H9 (cell line): ENCODE results near the gene CIAO1. TPM values are rescaled to one million over a fixed set of nuclear protein-coding genes. Genes with fewer than 3 reads are reported as not detected.

ENCODE experiments used
- DNase-seq: peaks from one replicate; pipeline ENCODE4 v3.0.0-alpha.2; 2017
- H2AFZ ChIP-seq: one replicate; pipeline ENCODE4 v1.6.1; 2013; ENCODE audit warnings: mild to moderate bottlenecking, low read length, control low read depth, moderate library complexity
- H2AK5ac ChIP-seq: 2 replicates; pipeline ENCODE4 v1.6.1; 2013; ENCODE audit warnings: low read length, control low read depth, mixed read lengths; ENCODE audit not compliant: insufficient read length
- H2BK120ac ChIP-seq: one replicate; pipeline ENCODE4 v1.6.1; 2013; ENCODE audit warnings: low read depth, mild to moderate bottlenecking, low read length, control low read depth, inconsistent platforms; ENCODE audit not compliant: poor library complexity, severe bottlenecking
- H2BK12ac ChIP-seq: 2 replicates; pipeline ENCODE4 v1.6.1; 2013; ENCODE audit warnings: low read length, control low read depth, mixed read lengths, low read depth; ENCODE audit not compliant: insufficient read length
- H2BK15ac ChIP-seq: 2 replicates; pipeline ENCODE4 v1.6.1; 2013; ENCODE audit warnings: low read depth, low read length, control low read depth
- H2BK20ac ChIP-seq: one replicate; pipeline ENCODE4 v1.6.1; 2013; ENCODE audit warnings: low read depth, mild to moderate bottlenecking, low read length, control low read depth, inconsistent platforms; ENCODE audit not compliant: poor library complexity, severe bottlenecking
- H2BK5ac ChIP-seq: 2 replicates; pipeline ENCODE4 v1.6.1; 2013; ENCODE audit warnings: low read length, control low read depth, mixed read lengths; ENCODE audit not compliant: insufficient read length
- H3K14ac ChIP-seq: 2 replicates; pipeline ENCODE4 v1.6.1; 2013; ENCODE audit warnings: low read length, control low read depth; ENCODE audit not compliant: insufficient read depth
- H3K18ac ChIP-seq: 2 replicates; pipeline ENCODE4 v1.6.1; 2013; ENCODE audit warnings: low read depth, mild to moderate bottlenecking, mixed read lengths, low read length, control low read depth; ENCODE audit not compliant: insufficient read length
- H3K23ac ChIP-seq: 2 replicates; pipeline ENCODE4 v1.6.1; 2013; ENCODE audit warnings: low read length, control low read depth, mixed read lengths, low read depth; ENCODE audit not compliant: insufficient read length
- H3K23me2 ChIP-seq: 2 replicates; pipeline ENCODE4 v1.6.1; 2013; ENCODE audit warnings: low read depth, mild to moderate bottlenecking, mixed read lengths, low read length, control low read depth; ENCODE audit not compliant: insufficient read length, poor library complexity, severe bottlenecking
- H3K27ac ChIP-seq: 2 replicates; pipeline ENCODE4 v1.5.1; 2013; ENCODE audit warnings: low read length, control low read depth, mixed read lengths, low read depth; ENCODE audit not compliant: insufficient read length
- H3K27me3 ChIP-seq: 2 replicates; pipeline ENCODE4 v1.6.1; 2013; ENCODE audit warnings: low read length, control low read depth, inconsistent platforms; ENCODE audit not compliant: insufficient read depth
- H3K4ac ChIP-seq: 2 replicates; pipeline ENCODE4 v1.6.1; 2013; ENCODE audit warnings: low read depth, mild to moderate bottlenecking, control low read depth, inconsistent platforms, low read length, moderate library complexity
- H3K4me1 ChIP-seq: 2 replicates; pipeline ENCODE4 v1.6.1; 2013; ENCODE audit warnings: low read length, control low read depth, inconsistent platforms; ENCODE audit not compliant: insufficient read depth
- H3K4me2 ChIP-seq: 2 replicates; pipeline ENCODE4 v1.6.1; 2013; ENCODE audit warnings: low read length, control low read depth, mixed read lengths; ENCODE audit not compliant: insufficient read length, insufficient read depth
- H3K56ac ChIP-seq: 2 replicates; pipeline ENCODE4 v1.6.1; 2013; ENCODE audit warnings: low read depth, mild to moderate bottlenecking, mixed read lengths, low read length, control low read depth; ENCODE audit not compliant: insufficient read length
- H3K79me1 ChIP-seq: 2 replicates; pipeline ENCODE4 v1.6.1; 2013; ENCODE audit warnings: low read depth, mild to moderate bottlenecking, moderate library complexity, low read length, control low read depth, inconsistent platforms; ENCODE audit not compliant: insufficient read depth, poor library complexity, severe bottlenecking
- H3K79me2 ChIP-seq: 2 replicates; pipeline ENCODE4 v1.6.1; 2013; ENCODE audit warnings: low read length, control low read depth, inconsistent platforms; ENCODE audit not compliant: insufficient read depth
- H3K9ac ChIP-seq: 2 replicates; pipeline ENCODE4 v1.6.1; 2013; ENCODE audit warnings: low read length, control low read depth, mixed read lengths; ENCODE audit not compliant: insufficient read length; ENCODE audit errors: extremely low read depth
- H3K9me3 ChIP-seq: one replicate; pipeline ENCODE4 v1.6.1; 2013; ENCODE audit warnings: low read depth, low read length, inconsistent platforms; ENCODE audit not compliant: control insufficient read depth
- H3T11ph ChIP-seq: one replicate; pipeline ENCODE4 v1.6.1; 2013; ENCODE audit warnings: mild to moderate bottlenecking, low read length, control low read depth, inconsistent platforms
- H4K20me1 ChIP-seq: one replicate; pipeline ENCODE4 v1.6.1; 2013; ENCODE audit not compliant: control insufficient read depth, insufficient read length, insufficient read depth
- H4K5ac ChIP-seq: 2 replicates; pipeline ENCODE4 v1.6.1; 2013; ENCODE audit warnings: low read depth, mild to moderate bottlenecking, mixed read lengths, low read length, control low read depth; ENCODE audit not compliant: insufficient read length
- H4K8ac ChIP-seq: replicated peaks from 2 replicates; pipeline ENCODE4 v1.6.1; 2013; ENCODE audit warnings: low read length, control low read depth, mixed read lengths, low read depth; ENCODE audit not compliant: insufficient read length
- H4K91ac ChIP-seq: 2 replicates; pipeline ENCODE4 v1.6.1; 2013; ENCODE audit warnings: low read depth, mild to moderate bottlenecking, moderate library complexity, mixed read lengths, low read length, control low read depth; ENCODE audit not compliant: insufficient read length
- H3K27ac Mint-ChIP-seq, 3 experiments: 2 replicates in 2 of 3; 3 replicates in 1 of 3; pipeline ENCODE4 v1.8.0; 2020 to 2021; ENCODE audit warnings: mixed read lengths in 3 of 3, mild to moderate bottlenecking in 1 of 3, moderate library complexity in 1 of 3
- H3K27me3 Mint-ChIP-seq: 2 replicates; pipeline ENCODE4 v1.8.0; 2021; ENCODE audit warnings: low read depth, mild to moderate bottlenecking, moderate library complexity, mixed read lengths
- H3K36me3 Mint-ChIP-seq, 3 experiments: 2 replicates in 2 of 3; 3 replicates in 1 of 3; pipeline ENCODE4 v1.8.0; 2020 to 2021; ENCODE audit warnings: low read depth in 3 of 3, mixed read lengths in 3 of 3; ENCODE audit not compliant: insufficient read depth in 1 of 3
- H3K4me1 Mint-ChIP-seq, 2 experiments: 2 replicates each; pipeline ENCODE4 v1.8.0; 2020; ENCODE audit warnings: mixed read lengths in 2 of 2
- H3K4me3 Mint-ChIP-seq, 2 experiments: 2 replicates in 1 of 2; 3 replicates in 1 of 2; pipeline ENCODE4 v1.8.0; 2020 to 2021; ENCODE audit warnings: mild to moderate bottlenecking in 2 of 2, mixed read lengths in 2 of 2, moderate library complexity in 1 of 2
- H3K9me3 Mint-ChIP-seq, 2 experiments: 2 replicates in 1 of 2; 3 replicates in 1 of 2; pipeline ENCODE4 v1.8.0; 2020; ENCODE audit warnings: mild to moderate bottlenecking in 2 of 2, mixed read lengths in 2 of 2, moderate library complexity in 1 of 2
- CTCF ChIP-seq: fragments of 200-600 bp; sonication (generic); conservative IDR thresholded peaks from 3 replicates; pipeline ENCODE4 v1.8.0; 2021; ENCODE audit warnings: antibody characterized with exemption, mild to moderate bottlenecking
- WGBS: extraction: QIAGEN DNeasy Blood & Tissue Kit; methylation state at CpG from one replicate; pipeline ENCODE4 v1.1.7; 2013; ENCODE audit warnings: missing lambda C conversion rate, low lambda C conversion rate, mixed read lengths; ENCODE audit not compliant: insufficient read length; ENCODE audit errors: extremely low coverage; 5-methylcytosine and 5-hydroxymethylcytosine counted together
- total RNA-seq: library from RNA; stranded (reverse); gene quantifications from 2 replicates; pipeline ENCODE4 v1.2.1, GENCODE V29; 2021

Gene CIAO1
- total RNA-seq, 1 experiment from 2014 or later, result 67.6 TPM

- TF ChIP-seq CTCF, result no peak
- H2BK120ac ChIP-seq, result no peak overlapping the region
- no peak overlapping the region for H2BK15ac ChIP-seq
- H2BK5ac ChIP-seq, result no peak overlapping the region
- no peak for DNase-seq
- no peak overlapping the region for H4K5ac ChIP-seq
- no CpG with 5 or more reads among the region's 5 CpGs for WGBS
- no peak overlapping the region for H2AK5ac ChIP-seq
- H3K4ac ChIP-seq, result no peak overlapping the region
- H3K14ac ChIP-seq, result no peak overlapping the region
- no peaks in the 10 kb centered on the region for H4K20me1 ChIP-seq
- no peak overlapping the region for H3K27ac ChIP-seq
- H4K91ac ChIP-seq, result no peak overlapping the region
- no peaks in the 10 kb centered on the region for H3K79me1 ChIP-seq
- H2AFZ ChIP-seq, result no peak overlapping the region
- H3K27me3 Mint-ChIP-seq, result no peaks in the 10 kb centered on the region; the same call in 1 of the 2 replicates
- no peak overlapping the region for H4K8ac ChIP-seq
- no peak overlapping the region for H2BK20ac ChIP-seq
- H3K18ac ChIP-seq, result no peak overlapping the region
- no peaks in the 10 kb centered on the region; a peak in 1 of 4 replicates for H3K4me1 Mint-ChIP-seq
- H3K4me1 ChIP-seq, result no peaks in the 10 kb centered on the region
- H3K9me3 ChIP-seq, result no peaks in the 10 kb centered on the region
- no peak overlapping the region for H3K56ac ChIP-seq
- H3K4me2 ChIP-seq, result no peak overlapping the region
- H3T11ph ChIP-seq, result no peak overlapping the region
- no peaks in the 10 kb centered on the region for H3K9me3 Mint-ChIP-seq
- H3K23ac ChIP-seq, result no peak overlapping the region
- H3K9ac ChIP-seq, result no peak overlapping the region
- H3K79me2 ChIP-seq, result no peaks in the 10 kb centered on the region
- no peaks in the 10 kb centered on the region for H3K23me2 ChIP-seq
- H3K27ac Mint-ChIP-seq, result 0 out of 7 replicates have a peak overlapping the region, but pooled peaks of 1 of the 3 experiments have one; percentile 53
- no peak overlapping the region for H2BK12ac ChIP-seq
- no peak overlapping the region for H3K4me3 Mint-ChIP-seq
- peaks cover 4 to 14% (median 8%) of the 10 kb centered on the region in 3 experiments; a peak in 5 of 7 replicates for H3K36me3 Mint-ChIP-seq
- no peaks in the 10 kb centered on the region for H3K27me3 ChIP-seq
Observed at GRCh38 chr2:96247896-96248295, 18.1 kb upstream of the CIAO1 start.
